Mucosa of rectum (tissue), 2 donors: ENCODE measurements around the gene THEM4.

Experiments
- H3K27ac ChIP-seq, 2 donors: one replicate each; pipeline ENCODE4 v1.7.0; 2013; ENCODE audit warnings: inconsistent platforms in 2 of 2, low read depth in 2 of 2, low read length in 2 of 2
- H3K27me3 ChIP-seq, 2 donors: one replicate each; pipeline ENCODE4 v1.7.0; 2013; ENCODE audit warnings: low read length in 2 of 2; ENCODE audit not compliant: control insufficient read depth in 2 of 2, insufficient read depth in 2 of 2
- H3K36me3 ChIP-seq, 2 donors: one replicate each; pipeline ENCODE4 v1.7.0; 2013; ENCODE audit warnings: low read length in 2 of 2; ENCODE audit not compliant: control insufficient read depth in 2 of 2, insufficient read depth in 2 of 2
- H3K4me1 ChIP-seq, 2 donors: one replicate each; pipeline ENCODE4 v1.7.0; 2013; ENCODE audit warnings: low read length in 2 of 2, mild to moderate bottlenecking in 1 of 2; ENCODE audit not compliant: control insufficient read depth in 2 of 2, insufficient read depth in 2 of 2
- H3K4me3 ChIP-seq, 2 donors: one replicate each; pipeline ENCODE4 v1.7.0; 2013; ENCODE audit warnings: low read length in 2 of 2
- H3K9ac ChIP-seq, 2 donors: one replicate each; pipeline ENCODE4 v1.7.0; 2013; ENCODE audit warnings: low read length in 2 of 2, low read depth in 1 of 2, mild to moderate bottlenecking in 1 of 2
- H3K9me3 ChIP-seq, 2 donors: one replicate each; pipeline ENCODE4 v1.7.0; 2013; ENCODE audit warnings: low read length in 2 of 2; ENCODE audit not compliant: control insufficient read depth in 2 of 2
- donor health status: healthy.
- donor health status: Normal muscosa, but diverticular disease.

Gene THEM4

DNA sequence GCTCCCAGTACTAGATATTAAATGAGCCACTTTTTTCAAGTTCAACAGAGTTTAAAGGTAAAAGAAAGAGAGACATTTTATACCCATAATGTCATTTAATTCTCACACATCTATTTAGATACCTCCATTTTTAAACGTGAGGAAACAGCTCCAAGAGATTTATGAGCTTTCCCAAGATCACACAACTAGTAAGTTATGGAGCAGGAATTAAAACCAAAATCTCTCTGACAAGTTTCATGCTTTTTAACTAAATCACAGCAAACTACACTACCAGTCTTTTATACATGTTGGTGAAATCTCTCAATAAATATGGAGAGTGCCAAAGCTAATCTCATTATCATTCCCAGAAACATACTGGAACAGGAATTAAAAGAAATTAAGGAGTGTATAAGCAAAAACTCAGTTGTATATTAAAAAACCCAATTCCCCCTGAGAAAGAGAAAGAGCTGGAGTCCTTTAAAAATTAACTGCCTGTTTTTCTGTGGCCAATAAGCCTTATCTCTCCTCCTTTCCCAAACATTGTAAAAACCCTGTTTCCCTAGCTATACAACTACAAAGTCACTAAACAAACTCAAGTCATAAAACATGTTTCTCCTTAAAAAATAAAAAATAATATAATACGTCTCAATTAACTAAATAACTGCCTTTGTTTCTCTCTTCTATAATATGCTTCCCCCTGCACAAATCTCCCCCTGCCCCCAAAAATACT is 26.7 kb upstream of the THEM4 start:
- Histone ChIP-seq H3K9me3 (no peaks in the 10 kb centered on the region), H3K9ac (peak overlapping the region in 1 of 2 donors; percentile 38), H3K4me1 (peaks cover 9 to 18% of the 10 kb centered on the region in 2 donors), H3K27me3 (no peaks in the 10 kb centered on the region), H3K36me3 (no peaks in the 10 kb centered on the region), H3K4me3 (peak overlapping the region in 1 of 2 donors; percentile 40), H3K27ac (peak overlapping the region; percentile 75 to 78)

DNA sequence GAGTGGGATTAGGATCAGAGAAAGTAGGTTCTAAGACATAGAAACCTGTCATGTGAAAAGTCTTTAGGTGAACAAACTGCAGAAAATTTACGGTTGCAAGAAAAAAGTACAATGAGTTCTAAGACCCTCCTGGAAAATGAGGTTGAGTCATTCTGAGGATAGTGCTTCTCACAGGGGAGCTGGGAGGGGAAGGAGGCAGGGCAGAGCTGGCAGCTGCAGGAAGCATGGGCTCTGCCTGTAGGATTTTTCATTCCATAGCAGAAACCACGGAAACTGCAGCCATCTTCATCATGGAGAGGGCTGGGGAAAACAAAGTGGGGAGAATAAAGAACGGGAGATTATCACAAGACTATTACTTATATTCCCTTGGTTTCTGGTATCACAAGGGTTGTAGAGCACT is 25.8 kb upstream of the THEM4 start:
- H3K36me3 ChIP-seq, result no peaks in the 10 kb centered on the region
- no peaks in the 10 kb centered on the region for H3K9me3 ChIP-seq
- H3K27me3 ChIP-seq, result no peaks in the 10 kb centered on the region
- H3K9ac ChIP-seq, result peak overlapping the region in 1 of 2 donors; percentile 37
- H3K4me1 ChIP-seq, result peaks cover 9 to 12% of the 10 kb centered on the region in 2 donors
- H3K27ac ChIP-seq, result peak overlapping the region; percentile 75 to 78
- peak overlapping the region in 1 of 2 donors; percentile 20 for H3K4me3 ChIP-seq

DNA sequence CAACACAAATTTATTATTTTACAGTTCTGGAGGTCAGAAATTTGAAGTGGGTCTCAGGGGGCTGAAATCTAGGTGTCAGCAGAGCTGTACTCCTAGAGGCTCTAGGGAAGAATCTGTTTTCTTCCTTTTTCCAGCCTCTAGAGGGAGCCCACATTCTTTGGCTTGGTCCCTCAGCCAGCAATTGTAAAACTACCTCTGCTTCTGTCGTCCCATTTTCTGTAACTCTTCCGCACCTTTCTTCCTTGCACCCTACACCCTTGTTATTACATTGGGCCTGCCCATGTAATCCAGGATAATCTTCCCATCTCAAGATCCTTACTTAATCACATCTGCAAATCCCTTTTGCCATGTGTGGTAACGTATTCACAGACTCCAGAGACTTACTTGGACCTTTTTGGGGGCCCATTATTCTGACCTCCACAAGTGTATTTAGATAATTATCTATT is 24.8 kb upstream of the THEM4 start:
- no peaks in the 10 kb centered on the region for H3K27me3 ChIP-seq
- no peak overlapping the region for H3K27ac ChIP-seq
- H3K4me1 ChIP-seq, result peaks cover 9 to 12% of the 10 kb centered on the region in 2 donors
- H3K4me3 ChIP-seq, result no peak overlapping the region
- H3K9me3 ChIP-seq, result no peaks in the 10 kb centered on the region
- H3K9ac ChIP-seq, result no peak overlapping the region
- H3K36me3 ChIP-seq, result no peaks in the 10 kb centered on the region

DNA sequence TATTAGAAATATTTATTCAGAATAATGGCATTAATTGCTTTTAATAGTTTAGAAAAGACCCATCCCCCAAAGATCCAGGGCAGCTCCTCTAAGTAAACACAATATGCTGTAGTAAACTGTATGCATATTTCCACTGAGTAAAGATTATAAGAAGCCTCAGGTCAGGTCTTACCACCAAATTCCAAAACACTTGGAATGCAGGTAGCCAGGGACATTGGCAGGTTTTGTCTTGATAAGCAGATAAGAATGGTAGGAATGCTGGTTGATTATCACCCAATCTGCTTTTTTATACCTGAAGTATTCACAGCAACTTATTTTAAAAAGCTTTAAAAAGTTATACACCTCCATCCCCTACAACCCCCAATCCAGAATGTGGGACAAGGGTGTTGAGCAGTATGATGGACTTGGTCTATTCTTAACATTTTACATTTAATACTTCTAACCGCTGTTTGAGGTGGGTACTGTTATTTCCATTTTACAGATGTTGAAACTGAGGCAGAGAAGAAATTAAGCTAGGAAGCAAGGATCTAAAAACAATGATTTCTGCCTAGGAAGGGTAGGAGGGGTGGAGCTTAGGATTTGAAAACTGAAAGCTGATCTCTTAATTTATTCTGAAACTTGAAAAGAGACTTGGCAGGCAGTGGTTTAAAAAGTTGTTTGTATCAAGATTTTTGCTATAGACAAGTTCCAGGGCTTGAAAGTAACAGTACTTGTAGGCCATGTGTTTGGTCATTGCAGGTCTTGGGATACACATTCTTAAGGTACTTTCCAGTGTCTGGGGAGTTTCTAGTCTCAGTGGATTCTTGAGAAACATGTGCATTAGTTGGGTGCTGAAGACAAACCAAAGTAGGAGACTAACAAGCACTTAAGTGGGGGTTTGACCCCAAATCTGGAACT is 15.6 kb upstream of the THEM4 start:
- Histone ChIP-seq H3K9ac (no peak overlapping the region), H3K4me3 (no peak overlapping the region), H3K27ac (no peak overlapping the region), H3K36me3 (no peaks in the 10 kb centered on the region), H3K27me3 (no peaks in the 10 kb centered on the region), H3K4me1 (no peaks in the 10 kb centered on the region), H3K9me3 (no peaks in the 10 kb centered on the region)

DNA sequence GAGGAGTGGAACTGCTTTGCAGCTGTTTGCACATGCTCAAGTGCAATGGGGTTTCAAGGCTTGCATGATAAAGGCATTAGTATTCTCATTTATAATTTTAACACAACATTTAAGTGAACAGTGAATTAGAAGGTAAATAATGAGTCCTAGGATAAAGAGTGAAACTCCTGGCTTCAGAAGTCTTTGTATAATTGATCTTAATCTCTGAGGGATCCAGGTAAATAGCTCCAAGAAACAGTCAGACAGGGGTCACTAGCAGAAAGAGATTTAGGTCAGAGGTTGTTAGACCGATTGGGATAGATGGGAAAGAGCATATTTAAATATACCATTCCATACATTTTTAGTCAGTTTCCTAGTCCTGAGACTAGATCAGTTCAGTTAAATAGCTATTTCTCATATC is 14.1 kb upstream of the THEM4 start:
- Histone ChIP-seq H3K4me3 (no peak overlapping the region), H3K9ac (no peak overlapping the region), H3K27ac (no peak overlapping the region), H3K9me3 (no peaks in the 10 kb centered on the region), H3K36me3 (no peaks in the 10 kb centered on the region), H3K27me3 (no peaks in the 10 kb centered on the region), H3K4me1 (no peaks in the 10 kb centered on the region)

DNA sequence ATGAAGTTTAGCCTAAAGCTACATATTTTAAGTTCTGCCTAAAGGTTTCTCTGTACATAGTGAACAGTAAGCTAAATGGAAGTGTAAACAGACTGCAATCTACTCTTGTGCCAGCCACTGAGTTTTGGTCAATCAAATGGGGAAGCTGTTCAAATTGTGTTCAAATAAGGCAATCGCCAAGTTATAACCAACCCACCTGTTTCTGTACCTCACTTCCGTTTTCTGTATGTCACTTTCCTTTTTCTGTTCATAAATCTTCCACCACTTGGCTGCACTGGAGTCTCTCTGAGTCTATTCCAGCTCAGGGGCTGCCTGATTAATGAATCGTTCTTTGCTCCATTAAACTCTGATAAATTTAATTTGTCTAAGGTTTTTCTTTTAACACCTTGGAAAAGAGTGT is 10.8 kb upstream of the THEM4 start:
- Histone ChIP-seq H3K27ac (no peak overlapping the region), H3K27me3 (no peaks in the 10 kb centered on the region), H3K4me3 (no peak overlapping the region), H3K9ac (no peak overlapping the region), H3K36me3 (no peaks in the 10 kb centered on the region), H3K9me3 (no peaks in the 10 kb centered on the region), H3K4me1 (no peaks in the 10 kb centered on the region)

DNA sequence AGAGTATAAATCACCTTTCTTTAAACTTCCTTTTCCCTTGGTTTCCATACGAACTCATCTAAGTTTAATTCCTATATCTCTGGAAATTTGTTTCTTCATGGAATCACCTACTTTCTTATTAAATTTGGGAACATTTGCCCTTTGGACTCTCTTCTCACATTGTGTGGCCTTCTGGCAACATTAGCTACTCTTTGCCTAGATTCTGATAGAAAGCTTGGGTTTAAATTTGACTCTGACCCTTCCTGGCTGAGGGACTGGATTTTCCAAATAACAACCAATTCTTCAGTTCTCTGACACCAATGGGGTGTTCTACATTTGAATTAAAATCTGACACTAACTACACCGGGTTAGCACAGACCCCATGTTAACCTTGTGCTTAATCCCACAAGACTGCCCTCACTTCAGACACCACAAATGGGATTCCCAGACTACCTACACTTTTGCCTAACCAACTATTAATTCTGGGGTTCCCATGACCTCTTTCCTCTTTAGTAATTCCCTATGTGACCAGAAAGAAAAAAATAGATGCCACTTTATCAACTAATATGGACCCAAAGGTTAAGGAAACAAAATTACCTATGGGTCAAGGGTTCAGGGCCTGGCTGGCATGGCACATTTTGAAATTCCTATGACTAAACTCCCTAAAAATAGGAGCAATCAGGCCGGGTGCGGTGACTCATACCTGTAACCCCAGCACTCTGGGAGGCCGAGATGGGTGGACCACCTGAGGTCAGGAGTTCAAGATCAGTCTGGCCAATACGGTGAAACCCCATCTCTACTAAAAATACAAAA is 9.7 kb upstream of the THEM4 start:
- no peak overlapping the region for H3K9ac ChIP-seq
- H3K4me3 ChIP-seq, result no peak overlapping the region
- no peaks in the 10 kb centered on the region for H3K27me3 ChIP-seq
- no peak overlapping the region for H3K27ac ChIP-seq
- H3K9me3 ChIP-seq, result no peaks in the 10 kb centered on the region
- no peaks in the 10 kb centered on the region for H3K4me1 ChIP-seq
- no peaks in the 10 kb centered on the region for H3K36me3 ChIP-seq

DNA sequence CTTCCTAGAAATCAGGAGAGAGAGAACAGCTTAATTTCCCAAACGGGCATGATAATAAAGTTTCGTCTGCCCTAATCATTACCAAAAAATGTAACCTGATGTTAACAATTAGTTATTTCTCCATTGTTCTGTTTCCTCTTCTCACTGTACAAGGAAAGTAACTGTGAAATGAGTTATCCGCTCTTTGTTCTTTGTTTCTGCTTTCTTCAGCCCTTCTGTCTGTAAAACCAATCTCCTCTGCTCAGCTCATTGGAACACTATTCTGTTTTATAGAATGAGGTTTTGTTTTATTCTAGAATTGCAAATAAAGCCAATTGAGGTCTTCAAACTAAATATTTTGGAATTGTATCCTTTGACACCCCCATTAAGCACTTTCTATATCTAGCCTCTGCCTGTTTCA is 8.8 kb upstream of the THEM4 start:
- Histone ChIP-seq H3K4me1 (no peaks in the 10 kb centered on the region), H3K27ac (no peak overlapping the region), H3K9ac (no peak overlapping the region), H3K9me3 (no peaks in the 10 kb centered on the region), H3K36me3 (no peaks in the 10 kb centered on the region), H3K4me3 (no peak overlapping the region), H3K27me3 (no peaks in the 10 kb centered on the region)

DNA sequence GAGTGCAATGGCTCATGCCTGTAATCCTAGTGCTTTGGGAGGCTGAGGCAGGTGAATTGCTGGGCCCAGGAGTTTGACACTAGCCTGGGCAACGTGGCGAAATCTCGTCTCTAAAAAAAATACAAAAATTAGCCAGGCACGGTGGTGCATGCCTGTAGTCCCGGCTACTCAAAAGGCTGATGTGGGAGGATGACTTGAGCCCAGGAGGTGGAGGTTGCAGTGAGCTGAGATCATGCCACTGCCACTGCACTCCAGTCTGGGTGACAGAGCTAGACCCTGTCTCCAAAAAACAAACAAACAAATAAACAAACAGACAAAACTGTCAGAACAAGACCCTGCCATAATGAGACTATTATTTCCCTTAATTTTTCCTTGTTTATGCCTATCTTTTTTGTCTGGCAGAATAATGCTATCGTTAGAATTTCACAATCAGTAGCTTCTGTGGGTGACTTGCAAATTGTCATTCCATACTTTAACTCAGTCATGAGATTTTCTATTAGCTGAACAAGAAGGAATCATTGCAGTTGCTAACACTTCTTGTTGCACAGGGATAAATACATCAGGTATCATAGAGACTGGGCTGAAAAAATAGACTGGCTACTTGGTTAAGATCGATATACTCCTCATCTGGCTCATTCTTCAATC is 7.5 kb upstream of the THEM4 start:
- Histone ChIP-seq H3K27ac (no peak overlapping the region), H3K36me3 (no peaks in the 10 kb centered on the region), H3K9ac (no peak overlapping the region), H3K27me3 (no peaks in the 10 kb centered on the region), H3K4me1 (no peaks in the 10 kb centered on the region), H3K4me3 (no peak overlapping the region), H3K9me3 (no peaks in the 10 kb centered on the region)
